Glutamatergic neuron (in vitro differentiated cells): ENCODE data around the gene ZFYVE28. TPM values are rescaled to one million over a fixed set of nuclear protein-coding genes. Genes with fewer than 3 reads are reported as not detected.

Experiments
- DNase-seq: peaks from one replicate; pipeline ENCODE4 v3.0.0; 2022
- H3K27ac Mint-ChIP-seq: one replicate; pipeline ENCODE4 v1.8.0; 2020; ENCODE audit warnings: mild to moderate bottlenecking, mixed read lengths, inconsistent platforms; ENCODE audit not compliant: unreplicated experiment
- H3K27me3 Mint-ChIP-seq: one replicate; pipeline ENCODE4 v1.8.0; 2020; ENCODE audit warnings: mild to moderate bottlenecking, moderate library complexity, mixed read lengths, inconsistent platforms; ENCODE audit not compliant: unreplicated experiment
- H3K36me3 Mint-ChIP-seq: one replicate; pipeline ENCODE4 v1.8.0; 2020; ENCODE audit warnings: mild to moderate bottlenecking, mixed read lengths, inconsistent platforms; ENCODE audit not compliant: unreplicated experiment
- H3K4me1 Mint-ChIP-seq: one replicate; pipeline ENCODE4 v1.8.0; 2020; ENCODE audit warnings: mild to moderate bottlenecking, low read depth, mixed read lengths, inconsistent platforms; ENCODE audit not compliant: unreplicated experiment
- H3K4me3 Mint-ChIP-seq: one replicate; pipeline ENCODE4 v1.8.0; 2020; ENCODE audit warnings: mild to moderate bottlenecking, mixed read lengths, inconsistent platforms; ENCODE audit not compliant: unreplicated experiment
- H3K9me3 Mint-ChIP-seq: one replicate; pipeline ENCODE4 v1.8.0; 2020; ENCODE audit warnings: mild to moderate bottlenecking, moderate library complexity, mixed read lengths, inconsistent platforms; ENCODE audit not compliant: unreplicated experiment
- CTCF ChIP-seq: fragments of 200-600 bp; sonication (generic); IDR thresholded peaks from one replicate; pipeline ENCODE4 v1.5.0; 2021; ENCODE audit not compliant: partially characterized antibody, unreplicated experiment
- total RNA-seq: library from RNA; stranded (reverse); fragmentation: NEBNext Ultra II Directional; extraction: Animal tissue kit (Norgen Biotek cat#: 25700); gene quantifications from one replicate; pipeline ENCODE4 v1.2.1, GENCODE V29; 2021; ENCODE audit not compliant: unreplicated experiment

ZFYVE28 gene
- total RNA-seq, 1 donor from 2014 or later, result 4.8 TPM

- Mint-ChIP-seq H3K9me3 (peaks cover 5% of the 10 kb centered on the region), H3K27ac (no peak overlapping the region), H3K4me3 (no peak overlapping the region), H3K4me1 (peaks cover 7% of the 10 kb centered on the region), H3K36me3 (peaks cover 5% of the 10 kb centered on the region), H3K27me3 (peaks cover 9% of the 10 kb centered on the region)
- DNase-seq, result no peak
- TF ChIP-seq CTCF, result no peak
These were observed 122.9 kb downstream of the ZFYVE28 start for GRCh38 chr4:2295500-2295899.

- H3K4me3 Mint-ChIP-seq, result no peak overlapping the region
- H3K27ac Mint-ChIP-seq, result no peak overlapping the region
- peaks cover 3% of the 10 kb centered on the region for H3K9me3 Mint-ChIP-seq
- peaks cover 6% of the 10 kb centered on the region for H3K27me3 Mint-ChIP-seq
- no peaks in the 10 kb centered on the region for H3K36me3 Mint-ChIP-seq
- H3K4me1 Mint-ChIP-seq, result peaks cover 7% of the 10 kb centered on the region
- no peak for TF ChIP-seq CTCF
- no peak for DNase-seq
These were observed 125.8 kb downstream of the ZFYVE28 start for GRCh38 chr4:2292646-2293108.

GRCh38 chr4:2291705-2292645 lies 126.5 kb downstream of the ZFYVE28 start:
- H3K4me3 Mint-ChIP-seq, result peak overlapping the region; percentile 35
- TF ChIP-seq CTCF, result no peak
- no peak overlapping the region for H3K27ac Mint-ChIP-seq
- DNase-seq, result no peak
- H3K9me3 Mint-ChIP-seq, result no peaks in the 10 kb centered on the region
- H3K4me1 Mint-ChIP-seq, result peaks cover 7% of the 10 kb centered on the region
- no peaks in the 10 kb centered on the region for H3K36me3 Mint-ChIP-seq
- H3K27me3 Mint-ChIP-seq, result peaks cover 6% of the 10 kb centered on the region

GRCh38 chr4:2290974-2291704 lies 127.3 kb downstream of the ZFYVE28 start:
- peaks cover 6% of the 10 kb centered on the region for H3K27me3 Mint-ChIP-seq
- no peak overlapping the region for H3K4me3 Mint-ChIP-seq
- no peaks in the 10 kb centered on the region for H3K9me3 Mint-ChIP-seq
- peaks cover 15% of the 10 kb centered on the region for H3K4me1 Mint-ChIP-seq
- no peak for DNase-seq
- H3K36me3 Mint-ChIP-seq, result no peaks in the 10 kb centered on the region
- TF ChIP-seq CTCF, result no peak
- H3K27ac Mint-ChIP-seq, result no peak overlapping the region
